Measurements from ENCODE around the gene RGSL1. TPM values are rescaled to one million over a fixed set of nuclear protein-coding genes. Genes with fewer than 3 reads are reported as not detected.

RGSL1 gene
- total RNA-seq, 2 experiments from 2014 or later, result not detected

DNA sequence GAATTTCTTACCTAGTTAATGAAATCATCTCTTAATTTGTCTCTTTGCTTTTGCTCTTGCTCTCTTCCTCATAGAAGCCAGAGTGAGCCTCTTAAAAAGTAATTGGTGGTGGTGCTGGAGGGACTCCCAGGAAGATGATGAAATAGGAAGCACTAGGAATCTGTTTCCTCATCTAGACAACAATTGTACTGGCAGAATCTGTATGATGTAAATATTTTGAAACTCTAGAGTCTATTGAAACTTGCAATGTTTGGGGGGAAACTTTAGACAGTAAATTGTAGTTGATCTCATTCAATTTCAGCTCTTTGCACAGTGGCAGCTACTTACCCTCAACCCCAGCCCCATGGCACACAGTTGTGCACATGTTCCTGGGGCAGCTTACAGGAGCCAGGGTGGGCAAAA, 10.6 kb downstream of the RGSL1 start:
- POLR2A ChIA-PET, result no interaction called here
- peaks cover 24% of the 10 kb centered on the region for H3K27me3 Mint-ChIP-seq
- no peak overlapping the region for H3K27ac Mint-ChIP-seq
- DNase-seq (no peak), ATAC-seq (ENCODE audit: low read depth) (no peak)
- no peak overlapping the region for H3K4me3 Mint-ChIP-seq
- H3K9me3 Mint-ChIP-seq, result no peaks in the 10 kb centered on the region
- no peaks in the 10 kb centered on the region for H3K4me1 Mint-ChIP-seq
- H3K36me3 Mint-ChIP-seq, result no peaks in the 10 kb centered on the region

DNA sequence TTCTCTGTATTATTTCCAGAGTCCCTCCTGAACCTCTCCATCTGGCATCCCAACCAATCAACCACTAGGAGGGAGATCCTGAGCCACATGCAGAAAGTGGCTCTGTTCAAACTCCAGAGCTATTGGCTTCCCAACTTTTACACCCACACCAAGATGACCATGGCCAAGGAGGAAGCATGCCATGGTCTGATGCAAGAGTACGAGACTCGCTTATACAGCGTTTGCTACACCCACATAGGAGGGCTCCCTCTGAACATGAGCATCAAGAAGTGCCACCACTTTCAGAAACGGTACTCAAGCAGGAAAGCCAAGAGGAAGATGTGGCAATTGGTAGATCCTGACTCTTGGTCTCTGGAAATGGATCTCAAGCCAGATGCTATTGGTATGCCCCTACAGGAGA, 23.6 kb downstream of the RGSL1 start:
- H3K4me3 Mint-ChIP-seq, result no peak overlapping the region
- H3K4me1 Mint-ChIP-seq, result no peaks in the 10 kb centered on the region
- ATAC-seq (ENCODE audit: low read depth), result no peak
- H3K27ac Mint-ChIP-seq, result no peak overlapping the region
- POLR2A ChIA-PET, result no interaction called here
- DNase-seq, result no peak
- peaks cover 6% of the 10 kb centered on the region for H3K9me3 Mint-ChIP-seq
- no peaks in the 10 kb centered on the region for H3K36me3 Mint-ChIP-seq
- H3K27me3 Mint-ChIP-seq, result peaks cover 7% of the 10 kb centered on the region

DNA sequence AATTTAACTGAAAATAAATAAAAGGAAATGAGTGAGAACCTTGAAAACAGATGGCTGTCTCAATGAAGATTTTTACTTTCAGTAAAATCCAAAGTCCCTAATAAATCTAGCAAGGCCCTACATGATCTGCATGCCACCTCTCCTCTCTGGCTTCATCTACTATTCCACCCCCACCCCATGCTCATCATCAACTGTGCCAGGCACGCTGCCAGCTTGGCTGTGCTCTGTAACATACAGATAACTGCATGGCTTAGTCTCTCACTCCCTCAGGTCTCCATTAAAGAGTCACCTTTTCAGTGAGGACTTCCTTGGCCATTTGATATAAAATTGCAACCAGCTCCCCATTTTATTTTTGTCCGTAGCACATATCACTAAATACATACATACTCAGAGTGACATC, 26.7 kb downstream of the RGSL1 start:
- peaks cover 8% of the 10 kb centered on the region for H3K27me3 Mint-ChIP-seq
- DNase-seq (no peak), ATAC-seq (ENCODE audit: low read depth) (no peak)
- H3K9me3 Mint-ChIP-seq, result peaks cover 8% of the 10 kb centered on the region
- H3K4me1 Mint-ChIP-seq, result no peaks in the 10 kb centered on the region
- POLR2A ChIA-PET, result no interaction called here
- H3K4me3 Mint-ChIP-seq, result no peak overlapping the region
- H3K36me3 Mint-ChIP-seq, result no peaks in the 10 kb centered on the region
- no peak overlapping the region for H3K27ac Mint-ChIP-seq

DNA sequence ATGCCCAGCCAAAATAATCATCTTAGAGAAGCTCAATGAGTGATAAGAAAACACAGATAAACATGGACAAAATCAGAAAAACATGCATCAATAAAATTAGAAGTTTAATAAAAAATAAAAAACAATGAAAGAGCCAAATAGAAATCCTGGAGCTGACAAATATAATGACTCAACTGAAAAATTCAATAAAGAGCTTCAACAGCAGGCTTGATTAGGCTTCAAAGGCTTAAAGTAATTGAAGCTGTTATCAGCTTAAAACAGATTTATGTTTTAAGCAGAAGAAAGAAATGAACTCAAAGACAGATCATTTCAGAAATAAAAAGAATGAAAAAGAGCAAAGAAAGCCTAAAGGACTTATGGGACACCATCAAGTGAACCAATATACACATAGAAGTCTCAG, 28.3 kb downstream of the RGSL1 start:
- Mint-ChIP-seq H3K4me3 (no peak overlapping the region), H3K9me3 (peaks cover 8% of the 10 kb centered on the region), H3K27ac (no peak overlapping the region), H3K4me1 (no peaks in the 10 kb centered on the region), H3K36me3 (no peaks in the 10 kb centered on the region), H3K27me3 (peaks cover 5% of the 10 kb centered on the region)
- POLR2A ChIA-PET, result no interaction called here
- no peak for ATAC-seq (ENCODE audit: low read depth)
- DNase-seq, result no peak

DNA sequence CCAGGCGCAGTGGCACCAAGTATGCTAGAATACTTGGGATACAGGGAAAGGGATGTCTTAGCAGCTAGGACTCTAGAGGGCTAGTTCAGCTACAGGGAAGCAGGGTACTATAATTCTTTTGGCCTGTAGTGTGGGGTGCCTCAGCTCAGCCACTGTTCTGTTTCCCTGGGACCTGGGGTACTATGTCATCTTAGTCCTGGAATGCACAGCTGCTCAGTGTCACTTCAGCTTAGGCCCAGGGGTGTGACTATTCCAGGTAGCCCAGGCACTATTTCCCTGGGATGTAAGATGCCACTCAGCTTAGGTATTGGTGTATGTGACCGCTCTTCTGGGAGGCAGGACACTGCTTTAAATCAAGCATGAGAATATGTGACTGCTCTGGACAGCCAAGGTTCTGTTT, 34.1 kb downstream of the RGSL1 start:
- Mint-ChIP-seq H3K9me3 (no peaks in the 10 kb centered on the region), H3K36me3 (no peaks in the 10 kb centered on the region), H3K27me3 (peaks cover 4% of the 10 kb centered on the region), H3K27ac (no peak overlapping the region), H3K4me1 (no peaks in the 10 kb centered on the region), H3K4me3 (no peak overlapping the region)
- ATAC-seq (ENCODE audit: low read depth), result no peak
- DNase-seq, result no peak
- POLR2A ChIA-PET, result no interaction called here

DNA sequence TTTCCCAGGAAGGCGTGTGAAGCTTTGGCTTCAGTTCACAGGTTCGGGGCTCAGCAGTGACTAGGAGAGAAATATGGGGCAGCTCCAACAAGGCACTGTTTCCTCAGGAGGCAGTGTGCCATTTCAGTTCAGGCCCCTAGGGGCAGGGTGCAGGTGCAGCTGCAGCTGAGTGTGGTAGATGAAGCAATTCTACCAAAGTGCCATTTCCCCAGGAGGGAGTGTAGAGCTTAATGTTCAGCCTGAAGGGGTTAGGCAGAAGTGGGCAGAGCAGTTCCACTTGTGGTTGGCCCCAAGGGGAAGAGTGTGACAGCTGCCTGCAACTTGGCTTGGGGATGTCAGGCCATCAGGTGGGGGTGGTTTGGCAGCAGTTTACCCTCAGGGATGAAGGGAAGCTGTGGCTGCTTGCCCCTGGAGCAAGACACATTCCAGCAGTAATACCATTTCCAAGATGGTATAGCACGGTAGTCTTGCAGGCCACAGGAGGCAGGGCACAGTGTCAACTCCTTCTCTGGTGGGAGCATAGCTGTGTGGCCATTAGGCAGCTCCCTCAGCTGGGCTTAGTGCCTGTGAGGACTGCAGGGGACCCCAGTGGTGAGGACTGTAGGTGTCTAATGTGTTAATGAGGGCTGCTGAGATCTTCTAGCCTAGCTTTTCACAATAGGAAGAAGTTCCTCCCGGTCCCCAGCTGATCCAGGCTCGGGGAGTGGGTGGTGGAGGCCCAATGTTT, 34.7 kb downstream of the RGSL1 start:
- Mint-ChIP-seq H3K9me3 (no peaks in the 10 kb centered on the region), H3K27me3 (peaks cover 4% of the 10 kb centered on the region), H3K27ac (no peak overlapping the region), H3K4me3 (no peak overlapping the region), H3K36me3 (no peaks in the 10 kb centered on the region), H3K4me1 (no peaks in the 10 kb centered on the region)
- ATAC-seq (ENCODE audit: low read depth) (peak; percentile 50), DNase-seq (no peak)
- POLR2A ChIA-PET, result no interaction called here

DNA sequence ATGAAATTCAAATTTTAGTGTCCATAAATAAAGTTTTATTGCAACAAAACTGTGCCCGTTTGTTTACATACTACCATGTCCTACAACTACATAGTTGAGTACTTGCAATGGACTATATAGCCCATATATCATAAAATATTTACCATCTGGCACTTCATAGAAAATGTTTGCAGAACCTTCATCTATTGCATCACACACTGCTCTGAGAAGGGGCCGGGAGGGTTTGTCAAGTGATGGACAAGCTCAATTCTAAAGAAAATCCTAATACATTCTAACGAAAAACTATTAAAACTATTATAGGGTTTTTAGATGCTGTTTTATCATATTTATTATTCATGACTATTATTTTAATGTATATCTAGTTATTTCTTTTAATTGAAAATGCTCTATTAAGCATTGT, 35.9 kb downstream of the RGSL1 start:
- no peak overlapping the region for H3K27ac Mint-ChIP-seq
- ATAC-seq (ENCODE audit: low read depth) (no peak), DNase-seq (no peak)
- no peaks in the 10 kb centered on the region for H3K9me3 Mint-ChIP-seq
- H3K36me3 Mint-ChIP-seq, result no peaks in the 10 kb centered on the region
- POLR2A ChIA-PET, result no interaction called here
- H3K4me3 Mint-ChIP-seq, result no peak overlapping the region
- H3K27me3 Mint-ChIP-seq, result peaks cover 4% of the 10 kb centered on the region
- no peaks in the 10 kb centered on the region for H3K4me1 Mint-ChIP-seq

DNA sequence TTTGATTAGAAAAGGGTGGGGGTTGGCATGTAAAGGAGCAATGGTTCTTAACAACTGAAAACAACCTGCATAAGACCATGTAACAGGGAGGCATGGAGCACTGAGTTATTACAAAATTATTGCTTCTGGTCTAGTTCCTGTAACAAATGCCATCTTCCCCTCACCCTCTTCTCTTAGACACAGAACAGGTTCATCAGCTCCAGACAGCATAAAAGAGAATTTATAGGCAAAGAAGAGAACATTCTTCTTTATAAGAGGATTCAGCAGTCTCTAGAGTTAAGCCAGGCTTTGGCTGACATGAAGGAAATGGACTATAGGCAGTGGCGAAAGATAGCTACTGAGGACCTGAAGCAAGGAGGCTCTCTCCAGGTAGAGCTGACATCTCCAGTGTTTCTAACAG, 38.9 kb downstream of the RGSL1 start:
- Mint-ChIP-seq H3K4me3 (no peak overlapping the region), H3K4me1 (no peaks in the 10 kb centered on the region), H3K36me3 (no peaks in the 10 kb centered on the region), H3K27ac (no peak overlapping the region), H3K27me3 (peaks cover 4% of the 10 kb centered on the region), H3K9me3 (no peaks in the 10 kb centered on the region)
- ATAC-seq (ENCODE audit: low read depth), result no peak
- DNase-seq, result no peak
- POLR2A ChIA-PET, result no interaction called here

DNA sequence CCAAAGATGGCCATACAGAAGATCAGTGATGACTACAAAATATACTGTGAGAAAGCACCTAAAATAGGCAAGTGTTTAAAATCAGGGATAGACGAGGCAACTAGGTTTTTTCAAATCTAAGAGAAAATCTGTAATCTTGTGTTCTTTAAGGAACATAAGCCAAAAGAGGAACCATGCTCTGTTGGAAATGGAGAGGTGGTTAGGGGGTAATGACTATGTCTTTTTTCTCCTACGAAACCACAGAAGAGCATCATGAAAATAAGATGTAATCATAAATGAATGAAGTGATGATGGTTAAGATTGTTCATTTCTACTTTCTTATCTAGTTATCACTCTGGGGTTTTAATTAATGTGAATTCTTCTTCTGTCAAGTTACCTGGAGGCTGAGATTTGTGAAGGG, 43.1 kb downstream of the RGSL1 start:
- Mint-ChIP-seq H3K4me3 (no peak overlapping the region), H3K4me1 (no peaks in the 10 kb centered on the region), H3K27me3 (peaks cover 3% of the 10 kb centered on the region), H3K27ac (no peak overlapping the region), H3K9me3 (no peaks in the 10 kb centered on the region), H3K36me3 (no peaks in the 10 kb centered on the region)
- ATAC-seq (ENCODE audit: low read depth), result no peak
- DNase-seq, result no peak
- POLR2A ChIA-PET, result no interaction called here

DNA sequence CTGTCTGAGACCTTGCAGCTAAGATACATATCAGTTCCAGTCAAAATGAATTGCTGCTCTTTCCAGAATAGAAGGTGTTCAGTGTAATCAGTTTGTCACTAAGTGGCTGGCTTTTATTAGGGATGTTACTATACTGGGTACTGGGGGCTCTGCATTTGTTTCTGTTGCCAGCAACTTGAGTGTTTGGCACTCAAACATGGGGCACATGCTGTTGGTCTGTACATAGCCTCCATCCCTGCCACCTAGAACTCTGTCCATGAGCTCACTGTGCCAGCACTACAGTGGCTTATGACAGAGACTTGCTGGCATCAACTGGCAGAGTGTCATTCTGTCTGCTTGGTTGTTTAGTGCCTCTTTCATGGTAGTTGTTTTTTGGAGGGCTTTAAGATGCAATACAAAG, 45.1 kb downstream of the RGSL1 start:
- ATAC-seq (ENCODE audit: low read depth) (no peak), DNase-seq (no peak)
- Mint-ChIP-seq H3K27ac (no peak overlapping the region), H3K4me1 (no peaks in the 10 kb centered on the region), H3K36me3 (no peaks in the 10 kb centered on the region), H3K9me3 (no peaks in the 10 kb centered on the region), H3K27me3 (no peaks in the 10 kb centered on the region), H3K4me3 (no peak overlapping the region)
- POLR2A ChIA-PET, result no interaction called here

DNA sequence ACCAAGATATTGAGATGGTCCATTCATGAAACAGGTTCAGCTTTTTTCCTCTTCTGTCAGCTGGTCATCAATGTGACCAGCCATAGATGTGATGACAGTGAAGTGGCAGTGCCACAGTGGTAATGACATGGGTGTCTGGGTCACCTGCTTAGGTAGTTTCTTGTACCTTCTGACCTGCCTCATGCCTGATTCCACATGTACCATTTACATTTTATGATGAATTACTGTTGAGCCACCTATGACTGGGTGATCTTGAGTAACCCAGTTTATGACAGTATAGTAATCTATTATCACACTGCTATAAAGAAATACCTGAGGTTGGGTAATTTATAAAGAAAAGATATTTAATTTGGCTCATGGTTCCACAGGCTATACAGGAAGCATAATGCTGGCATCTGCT, 45.7 kb downstream of the RGSL1 start:
- DNase-seq, result no peak
- Mint-ChIP-seq H3K4me1 (no peaks in the 10 kb centered on the region), H3K4me3 (no peak overlapping the region), H3K36me3 (no peaks in the 10 kb centered on the region), H3K27ac (no peak overlapping the region), H3K9me3 (no peaks in the 10 kb centered on the region), H3K27me3 (no peaks in the 10 kb centered on the region)
- ATAC-seq (ENCODE audit: low read depth), result no peak
- POLR2A ChIA-PET, result no interaction called here

DNA sequence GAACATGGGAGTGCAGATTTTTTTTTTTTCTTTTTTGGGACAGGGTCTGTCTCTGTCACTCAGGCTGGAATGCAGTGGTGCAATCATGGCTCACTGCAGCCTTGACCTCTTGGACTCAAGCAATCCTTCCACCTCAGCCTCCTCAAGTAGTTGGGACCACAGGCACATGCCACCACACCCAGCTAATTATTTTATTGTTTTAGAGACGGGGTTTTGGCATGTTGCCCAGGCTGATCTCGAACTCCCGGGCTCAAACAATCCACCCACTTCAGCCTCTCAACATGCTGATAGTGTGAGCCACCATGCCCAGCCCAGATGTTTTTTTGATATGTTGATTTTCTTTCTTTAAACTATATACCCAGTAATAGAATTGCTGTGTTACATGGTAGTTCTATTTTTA, 57.7 kb downstream of the RGSL1 start:
- H3K27me3 Mint-ChIP-seq, result peaks cover 2% of the 10 kb centered on the region
- H3K36me3 Mint-ChIP-seq, result no peaks in the 10 kb centered on the region
- no peak for ATAC-seq (ENCODE audit: low read depth)

DNA sequence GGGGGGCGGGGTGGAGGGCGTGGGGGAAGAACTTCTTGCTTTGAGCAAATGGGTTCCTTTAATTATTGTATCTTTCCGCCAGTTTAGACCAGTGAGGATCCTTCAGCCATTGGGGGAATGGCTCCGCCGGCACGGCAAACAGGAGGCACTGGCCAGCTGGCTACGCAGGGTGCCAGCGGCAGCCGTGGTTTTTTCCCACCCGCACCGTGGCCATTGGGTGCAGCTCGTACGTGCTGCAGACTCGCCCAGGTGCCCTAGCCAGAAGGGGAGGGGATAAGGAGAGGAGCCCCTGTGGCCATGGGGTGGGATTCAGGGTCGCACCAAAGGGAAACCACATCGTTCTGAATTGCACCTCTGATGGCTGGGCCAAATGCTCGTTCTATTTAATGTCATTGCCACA, 65.6 kb downstream of the RGSL1 start:
- Mint-ChIP-seq H3K27me3 (peaks cover 8% of the 10 kb centered on the region), H3K27ac (no peak overlapping the region), H3K9me3 (peaks cover 2% of the 10 kb centered on the region), H3K4me1 (no peaks in the 10 kb centered on the region), H3K36me3 (no peaks in the 10 kb centered on the region), H3K4me3 (no peak overlapping the region)
- no peak for ATAC-seq (ENCODE audit: low read depth)
- POLR2A ChIA-PET, result no interaction called here
- DNase-seq, result no peak

More for the DNA sequence above, 57.7 kb downstream of the RGSL1 start:
- peaks cover 2% of the 10 kb centered on the region for H3K9me3 Mint-ChIP-seq
- H3K4me1 Mint-ChIP-seq, result no peaks in the 10 kb centered on the region
- H3K27ac Mint-ChIP-seq, result no peak overlapping the region
- POLR2A ChIA-PET, result no interaction called here
- H3K4me3 Mint-ChIP-seq, result no peak overlapping the region
- no peak for DNase-seq

DNA sequence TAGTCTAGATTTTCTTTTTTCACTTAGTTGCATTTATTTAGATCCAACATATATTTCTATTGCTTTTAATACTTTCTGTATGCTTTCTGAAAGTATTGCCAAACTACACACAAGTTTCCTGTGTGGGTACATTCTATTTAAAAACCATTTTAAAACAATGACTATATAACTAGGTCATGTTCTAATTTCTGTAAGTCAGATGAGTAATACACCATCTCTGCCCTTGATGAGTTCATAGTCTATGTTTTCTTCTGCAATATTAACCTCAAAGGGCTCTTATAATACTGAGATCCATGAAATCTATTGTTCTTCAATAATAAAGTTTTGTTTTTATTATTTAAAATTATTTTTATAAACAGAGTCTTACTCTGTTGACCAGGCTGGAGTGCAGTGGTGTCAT, 70.8 kb downstream of the RGSL1 start:
- H3K27me3 Mint-ChIP-seq, result peaks cover 10% of the 10 kb centered on the region
- DNase-seq (no peak), ATAC-seq (ENCODE audit: low read depth) (no peak)
- H3K4me3 Mint-ChIP-seq, result no peak overlapping the region
- POLR2A ChIA-PET, result no interaction called here
- no peak overlapping the region for H3K27ac Mint-ChIP-seq
- H3K9me3 Mint-ChIP-seq, result peaks cover 7% of the 10 kb centered on the region
- no peaks in the 10 kb centered on the region for H3K4me1 Mint-ChIP-seq
- H3K36me3 Mint-ChIP-seq, result peaks cover 2% of the 10 kb centered on the region

DNA sequence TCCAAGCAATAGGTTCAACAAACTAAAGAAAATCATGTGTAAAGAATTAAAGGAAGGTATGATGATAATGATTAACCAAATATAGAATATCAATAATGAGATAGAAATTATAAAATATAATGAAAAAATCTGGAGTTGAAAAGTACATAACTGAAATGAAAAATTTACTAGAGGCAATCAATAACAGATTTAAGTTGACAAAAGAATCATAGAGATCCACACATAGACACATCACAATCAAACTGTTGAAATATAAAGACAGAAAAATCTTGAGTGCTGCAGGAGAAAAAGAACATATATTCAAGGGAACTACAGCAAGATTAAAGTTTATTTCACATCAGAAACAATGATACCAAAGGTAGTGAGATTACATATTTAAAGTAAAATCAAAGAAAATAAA, 75.4 kb downstream of the RGSL1 start:
- POLR2A ChIA-PET, result no interaction called here
- H3K4me3 Mint-ChIP-seq, result no peak overlapping the region
- H3K27me3 Mint-ChIP-seq, result peaks cover 8% of the 10 kb centered on the region
- peaks cover 2% of the 10 kb centered on the region for H3K36me3 Mint-ChIP-seq
- H3K9me3 Mint-ChIP-seq, result peaks cover 14% of the 10 kb centered on the region
- no peaks in the 10 kb centered on the region for H3K4me1 Mint-ChIP-seq
- no peak overlapping the region for H3K27ac Mint-ChIP-seq
- ATAC-seq (ENCODE audit: low read depth), result no peak
- no peak for DNase-seq
